Stomach (tissue), 4 donors: ENCODE data around the gene WNK1.

Source experiments
- CTCF ChIP-seq, 7 experiments: fragments of 450-650 bp in 4 of 7; fragments of 200-600 bp in 3 of 7; sonication (generic) in 3 of 7; IDR thresholded peaks; one replicate each; pipeline ENCODE4 v1.5.1; 2016 to 2019; ENCODE audit warnings: antibody characterized with exemption in 7 of 7, control low read depth in 2 of 7, mild to moderate bottlenecking in 1 of 7
- EP300 ChIP-seq: sonication (generic); formaldehyde crosslinking; IDR thresholded peaks from one replicate; pipeline ENCODE4 v1.6.1; 2017; ENCODE audit warnings: antibody characterized with exemption
- POLR2A ChIP-seq, 4 donors: fragments of 450-650 bp; IDR thresholded peaks; one replicate each; pipeline ENCODE4 v1.6.1; 2016; ENCODE audit warnings: antibody characterized with exemption in 4 of 4, control low read depth in 2 of 4, mild to moderate bottlenecking in 1 of 4, moderate library complexity in 1 of 4
- POLR2AphosphoS5 ChIP-seq, 3 donors: sonication (generic); formaldehyde crosslinking; IDR thresholded peaks; one replicate each; pipeline ENCODE4 v1.6.1; 2016; ENCODE audit warnings: antibody characterized with exemption in 3 of 3

- TF ChIP-seq CTCF (IDR thresholded peaks at IDR 0.05) (no peak), POLR2AphosphoS5 (IDR thresholded peaks at IDR 0.05) (no peak), EP300 (no peak), POLR2A (IDR thresholded peaks at IDR 0.05) (no peak)
Observed at GRCh38 chr12:870378-870777, 118.0 kb downstream of the WNK1 start.
